H1 (cell line): ENCODE data around the gene RPS25. TPM values are rescaled to one million over a fixed set of nuclear protein-coding genes. Genes with fewer than 3 reads are reported as not detected.
"Not testable (repeated sequence)": the region's sequence is repeated elsewhere in the genome, so short reads cannot be mapped to it uniquely, and the experiment has no call there.

Source experiments
- CTCF ChIA-PET: fragments of 300-600 bp; sonication (Branson Sonifier 250); formaldehyde crosslinking; loops from one replicate; lab custom pipeline; 2021; ENCODE audit not compliant: partially characterized antibody; lab: Charles Lee
- POLR2A ChIA-PET: fragments of 300-600 bp; sonication (Branson Sonifier 250); formaldehyde crosslinking; loops from one replicate; lab custom pipeline; 2021; ENCODE audit warnings: inconsistent platforms; ENCODE audit not compliant: partially characterized antibody; lab: Charles Lee
- DNase-seq, 2 experiments: peaks; one replicate each; pipeline versions ENCODE4 v3.0.0 to v3.0.0-alpha.2; 2010 to 2022; ENCODE audit warnings: low spot score in 2 of 2, low read depth in 1 of 2, mixed read lengths in 1 of 2
- FAIRE-seq: peaks from 2 replicates; lab custom pipeline; 2011; peaks lifted over from hg19 to GRCh38; lab: Jason Lieb, UNC
- H2AFZ ChIP-seq: 2 replicates; pipeline ENCODE4 v1.8.1; 2012; ENCODE audit warnings: low read length, inconsistent platforms
- H2AK5ac ChIP-seq: 2 replicates; pipeline ENCODE4 v1.6.1; 2013; ENCODE audit warnings: low read depth, low read length
- H2BK120ac ChIP-seq: replicated peaks from 2 replicates; pipeline ENCODE3; 2013; ENCODE audit warnings: low read depth, low read length, inconsistent platforms
- H2BK12ac ChIP-seq: 2 replicates; pipeline ENCODE4 v1.6.1; 2013; ENCODE audit warnings: low read depth, low read length
- H2BK15ac ChIP-seq: 2 replicates; pipeline ENCODE4 v1.6.1; 2013; ENCODE audit warnings: low read length
- H2BK20ac ChIP-seq: 2 replicates; pipeline ENCODE4 v1.6.1; 2013; ENCODE audit warnings: low read length
- H2BK5ac ChIP-seq: 2 replicates; pipeline ENCODE4 v1.6.1; 2013; ENCODE audit warnings: low read depth, low read length
- H3K14ac ChIP-seq: 2 replicates; pipeline ENCODE4 v1.6.1; 2013; ENCODE audit warnings: inconsistent platforms; ENCODE audit not compliant: insufficient read length
- H3K18ac ChIP-seq: 2 replicates; pipeline ENCODE4 v1.6.1; 2013; ENCODE audit warnings: low read length; ENCODE audit errors: extremely low read depth
- H3K23ac ChIP-seq: 2 replicates; pipeline ENCODE4 v1.6.1; 2013; ENCODE audit warnings: inconsistent platforms; ENCODE audit not compliant: insufficient read length
- H3K23me2 ChIP-seq: 2 replicates; pipeline ENCODE4 v1.6.1; 2013; ENCODE audit warnings: low read depth, low read length
- H3K27ac ChIP-seq: 2 replicates; pipeline ENCODE4 v1.6.1; 2011; ENCODE audit warnings: low read depth, low read length, inconsistent platforms
- H3K27me3 ChIP-seq, 4 experiments: replicated peaks in 1 of 4; 1 replicate in 1 of 4; 2 replicates in 3 of 4; pipeline versions ENCODE4 v1.6.1 to v1.8.1; 2011 to 2013; ENCODE audit warnings: low read length in 3 of 4, mild to moderate bottlenecking in 3 of 4, inconsistent platforms in 2 of 4, mixed read lengths in 2 of 4, moderate library complexity in 1 of 4; ENCODE audit not compliant: control insufficient read depth in 3 of 4, insufficient read depth in 3 of 4; ENCODE audit errors: extremely low read depth in 1 of 4
- H3K36me3 ChIP-seq, 4 experiments: 2 replicates each; pipeline versions ENCODE4 v1.6.1 to v1.8.1; 2011 to 2013; ENCODE audit warnings: mild to moderate bottlenecking in 4 of 4, low read length in 3 of 4, moderate library complexity in 2 of 4, control low read depth in 1 of 4, inconsistent platforms in 1 of 4; ENCODE audit not compliant: insufficient read depth in 4 of 4, control insufficient read depth in 2 of 4
- H3K4ac ChIP-seq: replicated peaks from 2 replicates; pipeline ENCODE3; 2013; ENCODE audit warnings: low read length, low read depth, mixed read lengths, inconsistent platforms; ENCODE audit not compliant: insufficient read length
- H3K4me1 ChIP-seq, 4 experiments: replicated peaks in 1 of 4; 1 replicate in 1 of 4; 2 replicates in 3 of 4; pipeline versions ENCODE4 v1.6.1 to v1.8.1; 2011 to 2013; ENCODE audit warnings: low read length in 3 of 4, inconsistent platforms in 2 of 4, mixed read lengths in 1 of 4; ENCODE audit not compliant: insufficient read depth in 4 of 4, control insufficient read depth in 3 of 4
- H3K4me2 ChIP-seq, 2 experiments: 2 replicates each; pipeline versions ENCODE4 v1.6.1 to v1.8.1; 2011 to 2013; ENCODE audit warnings: low read depth in 2 of 2, low read length in 2 of 2, control low read depth in 1 of 2, inconsistent platforms in 1 of 2, mild to moderate bottlenecking in 1 of 2; ENCODE audit not compliant: insufficient read depth in 1 of 2
- H3K4me3 ChIP-seq, 4 experiments: fragments of 200-600, 300-600 bp in 1 of 4; sonication (generic), shearing (Covaris generic), sonication (Bioruptor Twin) in 1 of 4; 2 replicates each; pipeline versions ENCODE4 v1.5.1 to v1.8.1; 2011 to 2016; ENCODE audit warnings: low read length in 4 of 4, low read depth in 3 of 4, control low read depth in 2 of 4, inconsistent platforms in 2 of 4, mild to moderate bottlenecking in 2 of 4, mixed read lengths in 1 of 4, moderate library complexity in 1 of 4; ENCODE audit not compliant: insufficient read depth in 2 of 4; ENCODE audit errors: extremely low read depth in 1 of 4
- H3K56ac ChIP-seq: replicated peaks from 2 replicates; pipeline ENCODE3; 2013; ENCODE audit warnings: low read depth, mild to moderate bottlenecking, mixed read lengths, low read length, inconsistent platforms; ENCODE audit not compliant: insufficient read length
- H3K79me1 ChIP-seq: 2 replicates; pipeline ENCODE4 v1.6.1; 2013; ENCODE audit warnings: low read depth, low read length, control low read depth
- H3K79me2 ChIP-seq, 2 experiments: 2 replicates each; pipeline versions ENCODE4 v1.6.1 to v1.8.1; 2012 to 2013; ENCODE audit warnings: low read length in 2 of 2, mild to moderate bottlenecking in 2 of 2, inconsistent platforms in 1 of 2; ENCODE audit not compliant: insufficient read depth in 2 of 2, control insufficient read depth in 1 of 2
- H3K9ac ChIP-seq, 4 experiments: replicated peaks in 1 of 4; 1 replicate in 1 of 4; 2 replicates in 3 of 4; pipeline versions ENCODE4 v1.6.1 to v1.8.1; 2011 to 2013; ENCODE audit warnings: low read depth in 3 of 4, low read length in 3 of 4, control low read depth in 2 of 4, mild to moderate bottlenecking in 2 of 4, moderate library complexity in 2 of 4, inconsistent platforms in 1 of 4; ENCODE audit errors: extremely low read depth in 1 of 4
- H3K9me3 ChIP-seq, 2 experiments: 2 replicates each; pipeline versions ENCODE4 v1.6.1 to v1.8.1; 2012 to 2013; ENCODE audit warnings: mild to moderate bottlenecking in 2 of 2, moderate library complexity in 2 of 2, control low read depth in 1 of 2, inconsistent platforms in 1 of 2, low read depth in 1 of 2, low read length in 1 of 2, mixed read lengths in 1 of 2; ENCODE audit not compliant: insufficient read depth in 2 of 2
- H4K20me1 ChIP-seq, 2 experiments: replicated peaks in 1 of 2; 2 replicates each; pipeline versions ENCODE3 to v1.8.1; 2011 to 2013; ENCODE audit warnings: inconsistent platforms in 2 of 2, low read length in 2 of 2, mild to moderate bottlenecking in 1 of 2; ENCODE audit not compliant: insufficient read depth in 2 of 2, control insufficient read depth in 1 of 2
- H4K5ac ChIP-seq: 2 replicates; pipeline ENCODE4 v1.6.1; 2013; ENCODE audit warnings: low read length, low read depth, mixed read lengths, inconsistent platforms; ENCODE audit not compliant: insufficient read length
- H4K8ac ChIP-seq: 2 replicates; pipeline ENCODE4 v1.8.0; 2013; ENCODE audit warnings: mild to moderate bottlenecking, moderate library complexity, low read length, inconsistent platforms; ENCODE audit not compliant: insufficient read depth; ENCODE audit errors: extremely low read depth
- H4K91ac ChIP-seq: replicated peaks from 2 replicates; pipeline ENCODE3; 2013; ENCODE audit warnings: low read length, mixed read lengths, inconsistent platforms; ENCODE audit not compliant: insufficient read length
- WGBS, 2 experiments: shearing (Covaris generic) in 1 of 2; methylation state at CpG; one replicate each; pipeline versions ENCODE4 v1.1.6 to v1.1.7; 2013 to 2015; ENCODE audit warnings: low lambda C conversion rate in 2 of 2, mixed read lengths in 2 of 2, inconsistent platforms in 1 of 2, low coverage in 1 of 2, missing lambda C conversion rate in 1 of 2; ENCODE audit not compliant: insufficient replicate concordance in 2 of 2, insufficient coverage in 1 of 2, insufficient read length in 1 of 2; ENCODE audit errors: extremely low coverage in 1 of 2, missing lambda C conversion rate in 1 of 2; 5-methylcytosine and 5-hydroxymethylcytosine counted together
- polyA plus RNA-seq, 7 experiments: library from polyadenylated mRNA; depleted of rRNA in 3 of 7; stranded (reverse) in 5 of 7; unstranded in 2 of 7; fragments of >200 nt in 5 of 7; fragments of 200-250 nt in 2 of 7; gene quantifications; 1 replicate in 5 of 7; 2 replicates in 1 of 7; 4 replicates in 1 of 7; pipeline versions ENCODE4 v1.2.1 to v1.2.3, GENCODE V29; 2011 to 2013; ENCODE audit warnings: missing spikeins in 2 of 7, mixed read lengths in 2 of 7
- total RNA-seq: library from RNA; stranded (reverse); fragmentation: NEBNext Ultra II Directional; extraction: Animal tissue kit (Norgen Biotek cat#: 25700); gene quantifications from 2 replicates; pipeline ENCODE4 v1.2.1, GENCODE V29; 2021

The RPS25 gene
- total and polyA plus RNA-seq, 2 of the 8 experiments (the other 6 are each of a cell fraction or from before 2014, with no cell fraction given), result 1,525 to 1,643 TPM

DNA sequence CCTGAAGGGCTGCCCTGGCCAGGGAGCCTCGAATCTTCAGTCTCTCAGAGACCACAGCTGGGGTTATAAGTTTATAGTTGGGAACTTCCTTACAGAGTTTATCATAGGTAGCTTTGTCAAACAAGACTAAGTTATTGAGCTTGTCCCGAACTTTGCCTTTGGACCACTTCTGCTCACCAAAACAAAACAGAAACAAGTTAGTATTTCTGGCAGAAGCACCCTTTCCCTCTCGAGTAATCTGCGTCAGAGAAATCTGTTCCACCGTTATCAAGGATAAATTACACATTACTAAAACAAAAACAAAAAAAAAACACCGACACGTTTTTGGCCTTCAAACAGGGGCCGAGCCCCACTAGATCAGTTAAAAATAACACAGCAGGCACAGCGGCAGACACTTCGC, 766 bp downstream of the RPS25 start:
- POLR2A ChIA-PET, result interaction anchor here (0.7 to 18.5 kb wide), 7 partner anchors 10 to 104 kb away, joined by 3 to 264 read pairs (median 5); partner anchors contain the start of genes C2CD2L, CENATAC, DPAGT1 and SLC37A4
- Histone ChIP-seq H3K79me2 (peaks cover 15 to 52% of the 10 kb centered on the region in 2 experiments; a peak in 3 of 4 replicates), H3K4me2 (peak overlapping the region; percentile 68 to 75), H3K4me3 (peak overlapping the region; percentile 93 to 99 (median 95)), H3K9ac (peak overlapping the region; percentile 84 to 96 (median 94)), H3K36me3 (peaks cover 29 to 58% (median 40%) of the 10 kb centered on the region in 4 experiments), H3K27ac (peak overlapping the region; percentile 84; the same call in 1 of the 2 replicates), H4K5ac (peak overlapping the region; percentile 7)
- not testable (repeated sequence) for H3K18ac ChIP-seq, H3K27me3 ChIP-seq, H2AK5ac ChIP-seq, DNase-seq, H3K4ac ChIP-seq, H4K8ac ChIP-seq, H3K4me1 ChIP-seq, H3K23me2 ChIP-seq, H2BK15ac ChIP-seq, H3K23ac ChIP-seq, FAIRE-seq, H3K9me3 ChIP-seq, H3K14ac ChIP-seq, H2BK20ac ChIP-seq, H2AFZ ChIP-seq, H4K91ac ChIP-seq, H2BK12ac ChIP-seq, H2BK120ac ChIP-seq, H3K56ac ChIP-seq, H2BK5ac ChIP-seq, H3K79me1 ChIP-seq, H4K20me1 ChIP-seq
- CTCF ChIA-PET, result interaction anchor here (0.6 to 3.0 kb wide), 3 partner anchors 10 to 425 kb away, joined by 3 to 12 read pairs (median 5); partner anchors contain the start of gene SLC37A4
- WGBS, 2 experiments, result 16% methylated on average over 10 of the region's 10 CpGs; no CpG with 5 or more reads in 1 of the 2 experiments
